SKM-1 treated with dmso at 0.1 percent for 144 hours (cell line): ENCODE measurements around the gene PGAM1.

Source experiments
- DNase-seq: peaks from one replicate; lab custom pipeline; 2025; ENCODE audit not compliant: unreplicated experiment; lab: John Stamatoyannopoulos, UW

PGAM1 gene

DNA sequence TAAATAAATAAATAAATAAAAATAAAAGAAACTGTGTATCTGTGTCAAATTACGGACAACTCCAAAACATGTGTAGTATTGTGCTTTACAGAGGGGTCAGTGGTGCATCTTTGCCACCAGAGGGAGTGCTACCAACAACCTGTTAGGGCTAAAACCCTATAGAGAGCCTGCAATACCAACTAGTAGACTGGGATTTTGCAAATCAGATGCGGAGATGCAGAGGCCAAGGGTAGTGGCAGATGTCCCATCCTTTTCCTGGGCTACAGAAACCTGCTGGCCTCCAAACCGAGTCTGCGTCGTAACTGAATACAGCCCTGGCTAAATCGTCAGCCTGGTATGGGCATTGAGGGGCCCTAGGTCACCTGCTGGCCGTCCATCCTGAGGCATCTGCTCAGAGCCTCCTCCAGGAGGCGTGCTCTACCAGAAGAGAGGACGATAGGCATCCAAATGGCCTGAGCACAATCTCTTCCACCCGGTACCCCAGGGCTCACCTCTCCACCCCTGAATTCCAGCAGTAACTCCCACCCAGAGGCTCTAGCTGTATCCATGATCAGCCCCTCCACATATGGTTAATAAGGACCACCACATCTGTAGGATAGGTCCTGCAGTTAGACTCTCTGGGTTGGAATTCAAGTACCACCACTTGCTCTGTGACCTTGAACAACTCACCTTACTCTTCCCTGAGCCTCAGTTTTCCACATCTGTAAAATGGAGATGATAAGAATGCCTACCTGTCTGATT lies 18.6 kb upstream of the PGAM1 start:
- peak; percentile 91 for DNase-seq

DNA sequence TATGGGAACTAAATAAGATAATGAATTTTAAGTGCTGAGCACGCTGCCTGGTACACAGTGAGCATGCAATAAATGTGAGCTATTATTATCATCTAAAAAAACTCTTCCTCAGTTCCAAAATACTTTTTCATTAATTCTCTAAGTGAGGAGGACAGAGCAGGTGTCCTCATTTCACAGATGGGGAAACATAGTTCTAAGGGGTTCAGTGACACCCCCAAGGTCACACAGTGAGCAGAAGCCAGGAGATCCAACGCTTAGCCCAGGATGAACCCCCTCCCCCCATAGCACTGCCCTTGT lies 18.1 kb upstream of the PGAM1 start:
- DNase-seq = no peak

DNA sequence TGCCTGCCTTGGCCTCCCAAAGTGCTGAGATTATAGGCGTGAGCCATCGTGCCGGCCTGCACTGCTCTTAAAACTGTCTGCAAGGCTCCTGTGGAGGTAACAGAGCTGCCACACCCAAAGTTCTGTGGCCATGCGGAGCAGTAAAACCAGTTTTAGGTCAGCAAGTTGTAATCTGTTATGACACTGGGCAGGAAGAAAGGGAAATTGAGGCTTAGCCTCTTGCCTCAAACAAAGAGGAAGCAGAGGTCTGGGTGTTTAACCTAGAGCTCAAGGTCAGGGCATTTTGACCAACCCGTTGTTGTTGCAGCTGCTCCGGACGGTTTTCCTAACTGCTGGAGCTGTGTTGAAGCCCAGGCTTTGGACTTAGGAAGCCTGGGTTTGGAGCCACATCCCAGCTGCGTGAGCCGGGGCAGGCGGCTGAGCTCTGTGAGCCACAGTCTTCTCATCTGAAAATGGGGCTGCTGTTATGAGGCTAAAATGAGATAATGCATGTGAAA lies 17.4 kb upstream of the PGAM1 start:
- DNase-seq = peak; percentile 97

DNA sequence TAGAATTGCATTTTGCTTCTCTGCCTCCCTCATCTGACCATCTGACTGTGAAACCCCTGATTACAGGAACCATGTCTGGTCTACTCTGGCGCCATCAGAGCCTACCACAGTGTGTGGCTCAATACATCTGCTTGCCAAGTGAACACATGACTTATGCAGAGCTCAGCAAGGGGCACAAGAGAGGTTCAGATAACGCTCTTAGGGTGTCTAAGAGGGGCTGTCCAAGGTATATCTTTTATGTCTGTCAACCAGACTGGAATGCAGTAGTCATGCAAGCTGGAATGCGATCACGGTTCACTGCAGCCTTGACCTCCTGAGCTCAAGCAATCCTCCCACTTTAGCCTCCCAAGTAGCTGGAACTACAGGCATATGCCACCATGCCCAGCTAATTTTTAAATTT lies 14.6 kb upstream of the PGAM1 start:
- peak; percentile 58 for DNase-seq

DNA sequence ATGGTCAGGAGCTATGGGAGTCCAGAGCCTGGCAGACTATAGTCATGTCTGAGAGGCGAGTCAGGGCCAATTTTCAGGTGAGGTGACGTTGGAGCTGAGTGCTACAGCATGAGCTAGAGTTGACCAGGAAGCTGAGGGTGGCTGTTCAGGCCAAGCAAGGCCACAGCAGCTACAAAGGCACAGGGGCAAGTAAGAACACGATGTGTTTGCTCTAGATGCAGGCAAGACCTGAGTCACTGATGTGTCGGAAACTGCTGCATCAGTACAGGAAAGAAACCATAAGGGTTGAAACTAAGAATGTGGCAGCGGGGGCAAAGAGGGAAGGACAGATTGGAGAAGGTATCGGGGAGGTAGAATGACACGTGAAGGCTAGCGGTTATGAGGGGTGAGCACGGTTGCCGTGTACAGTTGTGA lies 13.1 kb upstream of the PGAM1 start:
- DNase-seq = no peak

DNA sequence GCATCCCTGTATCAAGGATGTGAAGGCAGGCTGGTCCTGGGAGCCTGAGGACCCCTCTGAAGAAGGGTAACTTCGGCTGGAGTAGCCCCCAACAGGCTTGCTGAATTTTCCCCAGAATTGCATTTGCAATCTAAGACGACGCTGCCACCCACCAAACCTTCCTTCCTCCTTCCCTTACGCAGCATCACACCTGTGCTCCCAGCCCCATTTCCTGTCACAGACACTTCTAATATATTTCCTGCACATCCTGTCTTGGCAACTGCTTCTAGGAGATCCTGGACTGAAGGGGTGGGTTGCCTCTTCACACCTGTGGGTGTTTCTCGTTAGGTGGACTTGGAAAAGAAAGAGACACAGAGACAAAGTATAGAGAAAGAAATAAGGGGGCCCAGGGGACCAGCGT lies 9.4 kb upstream of the PGAM1 start:
- DNase-seq = no peak

DNA sequence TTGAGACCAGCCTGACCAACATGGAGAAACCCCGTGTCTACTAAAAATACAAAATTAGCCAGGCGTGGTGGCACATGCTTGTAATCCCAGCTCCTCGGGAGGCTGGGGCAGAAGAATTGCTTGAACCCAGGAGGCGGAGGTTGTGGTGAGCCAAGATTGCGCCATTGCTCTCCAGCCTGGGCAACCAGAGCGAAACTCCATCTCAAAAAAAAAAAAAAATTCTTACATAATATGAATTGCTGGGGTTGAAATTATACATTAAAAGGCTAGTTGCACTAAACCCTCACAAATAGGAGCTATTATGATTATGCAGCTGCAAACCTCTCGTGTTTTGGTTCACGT lies 2.3 kb upstream of the PGAM1 start:
- DNase-seq = peak; percentile 41

DNA sequence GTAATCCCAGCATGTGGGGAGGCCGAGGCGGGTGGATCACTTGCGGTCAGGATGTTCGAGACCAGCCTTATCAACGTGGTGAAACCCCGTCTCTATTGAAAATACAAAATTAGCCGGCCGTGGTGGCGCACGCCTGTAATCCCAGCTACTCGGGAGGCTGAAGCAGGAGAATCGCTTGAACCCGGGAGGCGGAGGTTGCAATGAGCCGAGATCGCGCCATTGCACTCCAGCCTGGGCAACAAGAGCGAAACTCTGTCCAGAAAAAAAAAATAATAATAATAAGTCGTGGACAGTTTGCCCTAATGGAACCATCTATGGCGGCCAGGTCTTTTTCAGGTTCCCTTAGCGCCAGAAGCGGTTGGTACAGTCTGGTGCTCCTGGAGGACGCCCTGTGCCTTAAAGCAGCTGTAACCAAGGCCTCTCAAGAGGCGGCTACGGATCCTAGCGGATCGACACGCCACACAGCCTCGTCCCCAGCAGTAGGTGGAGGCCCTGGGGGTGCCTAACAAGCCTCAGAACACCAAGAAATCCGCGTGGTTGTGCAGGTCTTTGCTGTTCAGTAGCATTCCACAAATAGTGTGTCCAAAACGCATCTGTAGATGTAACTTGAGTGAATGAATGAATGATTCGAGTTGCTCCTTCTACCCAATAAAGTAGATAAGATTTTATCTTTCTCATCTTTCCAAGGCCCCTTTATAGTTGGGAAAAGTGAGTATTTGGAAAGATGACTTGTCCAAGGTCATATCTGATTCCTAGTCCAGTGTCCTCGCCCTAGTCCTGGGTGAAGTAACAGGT lies 982 bp downstream of the PGAM1 start:
- no peak for DNase-seq

DNA sequence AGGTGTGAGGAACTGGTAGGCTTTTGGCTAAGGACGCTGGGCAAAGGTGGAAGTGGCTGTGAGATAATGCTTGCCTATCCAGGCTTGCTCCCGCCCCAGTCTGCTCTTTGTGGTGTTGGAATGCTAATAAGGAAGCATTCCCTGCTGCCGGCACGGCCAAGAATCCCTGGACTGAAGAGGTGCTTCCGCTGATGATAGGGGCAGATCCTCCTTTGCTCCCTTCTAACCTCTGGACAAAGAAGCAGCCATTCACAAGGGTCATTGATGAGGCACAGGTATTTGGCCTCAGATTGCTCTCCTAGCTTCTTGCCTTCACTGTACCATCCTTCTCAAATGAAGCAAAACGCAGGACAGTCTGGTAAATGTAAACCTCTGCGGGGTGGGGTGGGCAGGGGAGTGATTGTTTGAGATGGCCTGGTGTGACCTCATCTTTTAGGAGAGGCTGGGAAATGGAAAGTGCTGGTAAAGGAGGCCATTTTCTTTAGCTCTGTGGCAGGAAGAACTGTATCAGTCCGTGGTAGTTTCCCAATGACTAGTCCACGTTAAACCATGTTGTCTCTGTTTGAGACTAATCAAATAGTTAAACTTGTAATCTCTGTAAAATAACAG lies 1.7 kb downstream of the PGAM1 start:
- DNase-seq = no peak

DNA sequence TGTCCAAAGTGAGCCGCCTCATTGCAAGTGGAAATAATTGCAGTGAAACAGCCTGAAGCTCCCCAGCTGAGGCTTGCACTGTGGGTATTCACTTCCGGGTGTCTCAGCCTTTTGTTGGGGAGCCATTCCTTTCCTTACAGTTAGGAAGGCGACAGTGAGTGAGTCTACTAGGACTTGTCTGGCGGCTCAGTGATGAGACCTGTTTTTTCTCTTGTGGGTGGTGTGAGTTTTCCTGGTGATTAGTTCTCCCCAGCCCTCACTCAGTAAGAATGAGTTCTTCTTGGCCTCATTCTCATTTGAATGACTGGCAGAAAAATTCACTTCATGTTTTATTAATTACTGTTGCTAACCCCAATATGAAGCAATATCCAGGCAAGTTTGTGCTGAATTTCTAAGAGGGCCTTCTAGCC lies 2.6 kb downstream of the PGAM1 start:
- peak; percentile 14 for DNase-seq

DNA sequence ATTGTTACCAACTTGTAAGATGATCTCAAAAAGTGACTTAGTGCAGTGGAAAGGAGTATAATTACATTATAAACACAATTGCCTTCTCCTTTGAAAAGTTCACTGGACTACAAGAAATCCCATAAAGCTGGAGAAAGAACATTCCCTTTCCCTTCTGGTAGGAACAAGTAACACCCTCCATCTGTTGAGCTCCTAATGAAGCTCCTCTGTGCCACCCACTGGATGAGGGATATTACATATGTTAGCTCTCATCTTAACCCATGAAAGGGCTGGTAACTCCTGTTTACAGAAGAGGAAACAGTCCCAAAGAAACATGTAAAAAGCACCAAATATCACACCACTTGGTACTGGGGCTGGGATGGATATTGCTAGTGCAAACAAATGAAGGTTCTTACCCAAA lies 8.1 kb downstream of the PGAM1 start:
- no peak for DNase-seq

DNA sequence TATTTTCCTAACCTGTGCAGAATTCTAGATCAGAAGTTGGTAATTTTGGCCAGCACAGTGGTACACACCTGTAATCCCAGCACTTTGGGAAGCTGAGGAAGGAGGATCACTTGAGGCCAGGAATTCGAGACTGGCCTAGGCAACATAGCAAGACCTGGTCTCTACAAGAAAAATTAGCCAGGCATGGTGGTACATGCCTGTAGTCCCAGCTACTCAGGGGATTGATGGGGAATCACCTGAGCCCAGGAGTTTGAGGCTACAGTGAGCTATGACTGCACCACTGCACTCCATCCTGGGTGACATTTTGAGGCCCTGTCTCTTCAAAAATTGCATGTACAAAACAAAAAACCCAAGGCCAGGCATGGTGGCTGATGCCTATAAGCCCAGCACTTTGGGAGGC lies 8.6 kb downstream of the PGAM1 start:
- no peak for DNase-seq

DNA sequence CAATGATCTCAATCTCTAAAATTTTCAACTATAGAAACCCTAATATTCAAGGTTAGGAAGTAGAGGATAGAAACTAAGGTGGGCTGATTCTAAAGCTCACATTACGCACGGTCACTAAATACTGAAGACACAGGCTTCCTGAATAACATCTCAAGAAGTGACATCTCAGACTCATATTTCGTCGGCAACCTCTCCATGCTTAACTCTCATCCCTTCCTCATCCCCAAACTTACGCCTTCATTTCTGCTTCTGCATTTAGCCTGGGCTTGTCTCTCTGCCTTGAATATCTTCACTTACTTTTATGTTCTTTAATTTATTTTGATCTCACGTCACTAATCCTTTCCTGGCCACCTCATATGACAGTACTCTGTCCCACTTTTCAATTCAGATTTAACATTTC lies 9.2 kb downstream of the PGAM1 start:
- no peak for DNase-seq

DNA sequence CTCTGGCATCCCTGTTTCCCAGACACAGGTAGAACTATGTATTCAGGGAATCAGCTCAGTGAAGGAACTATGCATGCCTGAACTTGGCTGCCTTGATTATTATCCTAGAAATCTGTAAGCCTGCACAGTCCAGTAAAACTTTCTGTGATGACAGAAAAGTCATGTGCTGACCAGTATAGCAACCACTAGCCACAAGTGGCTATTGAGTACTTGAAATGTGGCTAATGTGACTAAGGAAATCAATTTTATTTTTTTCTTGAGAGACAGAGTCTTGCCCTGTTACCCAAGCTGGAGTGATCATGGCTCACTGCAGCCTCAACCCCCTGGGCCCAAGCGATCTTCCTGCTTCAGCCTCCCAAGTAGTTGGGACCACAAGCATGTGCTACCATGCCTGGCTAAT lies 16.3 kb downstream of the PGAM1 start:
- DNase-seq = no peak

DNA sequence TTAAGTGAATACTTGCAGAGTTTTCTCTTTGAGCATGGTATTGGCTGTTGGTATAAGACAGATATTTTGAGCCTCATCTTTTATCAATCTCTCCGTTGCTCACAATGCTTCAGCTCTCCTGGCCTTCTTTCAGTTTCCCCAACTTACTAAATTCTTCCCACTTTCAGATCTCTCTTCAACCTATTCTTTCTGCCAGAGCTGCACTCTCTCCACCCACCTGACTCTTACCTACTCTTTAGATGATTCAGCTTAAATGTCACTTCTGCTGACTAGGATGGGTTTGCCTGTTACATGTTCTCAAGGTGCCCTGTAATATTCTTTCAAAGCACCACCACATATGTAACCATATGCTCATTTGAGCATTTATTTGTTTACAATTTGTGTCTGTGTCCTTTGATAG lies 18.2 kb downstream of the PGAM1 start:
- no peak for DNase-seq

DNA sequence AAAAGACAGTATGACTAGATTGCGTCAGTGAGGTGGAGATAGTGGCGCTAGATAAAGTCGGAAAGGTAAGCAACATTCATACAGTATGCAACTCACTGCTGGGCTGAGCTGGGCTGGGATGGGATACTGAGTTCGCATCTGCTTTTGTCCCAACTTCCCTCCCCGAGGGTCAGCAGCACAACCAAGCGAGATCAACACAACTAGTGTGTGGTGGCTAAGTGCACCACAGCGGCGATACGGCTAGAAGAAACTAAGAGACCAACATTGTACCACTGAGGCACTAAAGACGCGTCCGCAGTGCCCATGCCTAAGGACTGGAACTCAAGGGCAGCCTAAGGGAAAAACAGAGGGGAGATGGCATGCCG lies 19.3 kb downstream of the PGAM1 start:
- no peak for DNase-seq

DNA sequence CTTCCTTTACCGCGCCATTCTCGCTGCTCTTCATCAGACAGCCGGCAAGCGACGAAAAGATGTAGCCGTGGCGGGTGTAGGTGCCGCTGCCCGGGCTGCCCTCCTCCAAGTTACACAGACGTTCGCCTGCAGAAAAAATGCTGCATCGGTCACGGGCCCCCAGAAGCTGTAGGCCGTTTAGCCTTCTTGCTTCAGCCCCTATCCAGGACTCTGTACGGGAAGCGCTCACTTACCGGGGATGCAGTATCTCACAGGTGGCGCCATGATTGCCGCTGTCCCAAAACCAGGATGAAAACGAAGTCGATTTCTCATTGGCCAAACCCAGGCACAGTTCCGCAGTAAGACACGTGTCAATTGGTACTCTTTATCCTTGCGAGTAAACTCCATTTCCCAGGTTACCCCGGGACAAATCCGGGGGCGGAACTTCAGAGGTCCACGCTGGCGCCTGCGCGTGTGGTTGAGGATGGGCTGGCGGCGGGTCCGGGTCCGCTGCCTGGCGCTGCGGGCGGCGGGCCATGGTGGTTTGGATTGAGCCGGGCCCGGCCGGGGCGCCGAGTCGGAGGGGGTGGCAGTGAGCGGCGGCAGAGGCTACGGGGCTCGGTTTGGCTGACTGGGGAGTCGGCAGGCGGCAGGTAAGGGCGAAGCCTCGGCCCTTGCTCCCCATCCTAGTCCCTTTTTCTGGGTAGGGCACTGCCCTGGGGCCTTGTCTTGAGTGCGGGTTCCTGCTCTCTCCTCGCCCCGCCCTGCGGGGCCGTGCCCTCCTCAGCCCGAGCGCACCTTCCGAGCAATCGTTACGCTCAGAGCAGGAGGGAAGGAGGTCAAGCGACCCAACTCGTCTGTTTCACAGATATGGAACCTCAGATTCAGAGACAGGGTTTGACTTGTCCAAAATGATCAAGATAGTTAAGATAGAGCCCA lies 20.0 kb downstream of the PGAM1 start, which contains the start of the genes EXOSC1 and ZDHHC16:
EXOSC1 (minus strand) TSS at position 285 of the 918 bp plus-strand sequence; CDS start at position 264, 21 bp downstream.
ZDHHC16 (plus strand) TSS at position 454 of the 918 bp plus-strand sequence. CDS start 5,501 bp downstream, outside the sequence.
- peak; percentile 98 for DNase-seq

DNA sequence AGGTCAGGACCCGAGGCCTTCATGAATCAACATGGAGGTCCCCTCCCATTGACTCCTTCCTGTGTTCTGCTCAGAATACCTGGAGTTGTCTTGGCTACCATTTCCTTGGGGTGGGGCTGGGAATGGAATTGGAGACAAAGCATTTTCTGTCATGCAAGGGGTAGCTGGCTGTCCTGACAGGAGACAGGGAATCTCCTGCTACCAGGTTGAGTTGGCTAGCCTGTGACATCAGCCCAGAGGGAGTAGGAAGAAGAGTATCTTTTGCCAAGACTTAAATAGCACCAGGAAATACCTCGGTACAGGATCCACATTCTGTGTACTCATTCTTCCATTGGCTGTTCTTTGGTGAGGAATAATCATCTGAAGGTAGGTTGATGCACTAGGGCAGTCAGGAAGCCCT lies 24.8 kb downstream of the PGAM1 start:
- DNase-seq = no peak

DNA sequence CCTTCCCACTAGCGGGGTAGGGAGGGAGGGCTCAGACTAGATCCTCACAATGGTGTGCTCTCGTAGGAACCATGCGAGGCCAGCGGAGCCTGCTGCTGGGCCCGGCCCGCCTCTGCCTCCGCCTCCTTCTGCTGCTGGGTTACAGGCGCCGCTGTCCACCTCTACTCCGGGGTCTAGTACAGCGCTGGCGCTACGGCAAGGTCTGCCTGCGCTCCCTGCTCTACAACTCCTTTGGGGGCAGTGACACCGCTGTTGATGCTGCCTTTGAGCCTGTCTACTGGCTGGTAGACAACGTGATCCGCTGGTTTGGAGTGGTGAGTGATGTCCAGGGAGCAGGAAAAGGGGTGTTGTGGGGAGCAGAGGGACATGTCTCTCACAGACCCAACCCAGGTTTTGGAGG lies 25.6 kb downstream of the PGAM1 start:
- no peak for DNase-seq

DNA sequence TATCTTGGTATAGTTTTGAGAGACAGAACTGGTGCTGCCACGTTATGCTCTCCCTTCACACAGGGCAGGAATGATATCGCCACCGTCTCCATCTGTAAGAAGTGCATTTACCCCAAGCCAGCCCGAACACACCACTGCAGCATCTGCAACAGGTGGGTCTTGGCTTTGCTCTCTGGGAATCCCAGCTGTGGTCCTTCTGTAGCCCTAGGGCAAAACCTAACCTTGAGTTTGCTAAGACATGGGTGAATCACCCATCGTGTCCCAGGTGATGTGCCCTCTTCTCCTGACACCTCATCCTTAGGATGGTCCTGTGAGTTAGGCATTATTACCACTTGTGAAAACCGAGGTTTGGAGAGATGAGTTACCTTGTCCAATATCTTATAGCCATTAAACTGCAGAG lies 26.4 kb downstream of the PGAM1 start:
- DNase-seq = no peak
